GM23338 (cell line): Measurements from ENCODE around the gene ARID1B.

ENCODE experiments used
- CREB1 ChIP-seq: fragments of 250-450 bp; sonication (Bioruptor Pico); IDR thresholded peaks from 2 replicates; pipeline ENCODE4 v1.5.0; 2020; ENCODE audit warnings: low read depth, mild to moderate bottlenecking, moderate library complexity
- CTCF ChIP-seq, 2 experiments: fragments of 200-600 bp in 1 of 2; sonication (generic) in 1 of 2; conservative IDR thresholded peaks; 2 replicates each; pipeline versions ENCODE4 v1.5.1 to v1.6.1; 2016 to 2017; ENCODE audit warnings: antibody characterized with exemption in 2 of 2, low read depth in 2 of 2, mild to moderate bottlenecking in 2 of 2, moderate library complexity in 1 of 2
- EZH2 ChIP-seq: fragments of 200-600 bp; sonication (generic); IDR thresholded peaks from one replicate; pipeline ENCODE4 v1.8.0; 2017; ENCODE audit warnings: antibody characterized with exemption, mild to moderate bottlenecking, low read depth; ENCODE audit not compliant: unreplicated experiment
- EZH2phosphoT487 ChIP-seq: fragments of 200-600 bp; sonication (generic); IDR thresholded peaks from one replicate; pipeline ENCODE4 v1.8.1; 2018; ENCODE audit warnings: antibody characterized with exemption; ENCODE audit not compliant: unreplicated experiment
- JUNB ChIP-seq: IDR thresholded peaks from one replicate; pipeline ENCODE4 v1.6.1; 2016; ENCODE audit warnings: antibody characterized with exemption; ENCODE audit not compliant: unreplicated experiment
- POLR2AphosphoS5 ChIP-seq: IDR thresholded peaks from 2 replicates; pipeline ENCODE4 v1.6.1; 2016; ENCODE audit warnings: antibody characterized with exemption, low read depth
- REST ChIP-seq: IDR thresholded peaks from one replicate; pipeline ENCODE4 v1.6.1; 2018; ENCODE audit warnings: antibody characterized with exemption; ENCODE audit not compliant: unreplicated experiment
- STAT1 ChIP-seq: IDR thresholded peaks from one replicate; pipeline ENCODE4 v1.6.1; 2016; ENCODE audit warnings: antibody characterized with exemption; ENCODE audit not compliant: unreplicated experiment
- ZNF114 ChIP-seq: fragments of 250-450 bp; sonication (Bioruptor Pico); IDR thresholded peaks from 2 replicates; pipeline ENCODE4 v1.5.0; 2020; ENCODE audit warnings: mild to moderate bottlenecking, moderate library complexity
- ZNF331 ChIP-seq: fragments of 250-450 bp; sonication (Bioruptor Pico); IDR thresholded peaks from 2 replicates; pipeline ENCODE4 v1.5.0; 2020; ENCODE audit warnings: low read depth, mild to moderate bottlenecking, moderate library complexity

GRCh38 chr6:156762547-156762946 lies 14.6 kb upstream of the ARID1B start:
- no peak for TF ChIP-seq CTCF (conservative IDR thresholded peaks at IDR 0.05; ENCODE audit: low read depth in 2 of 2)
- no peak for TF ChIP-seq ZNF331 (CRISPR knock-in tag)
- TF ChIP-seq CREB1 (CRISPR knock-in tag), result no peak
- no peak for TF ChIP-seq EZH2phosphoT487
- TF ChIP-seq ZNF114 (CRISPR knock-in tag), result no peak
- no peak for TF ChIP-seq REST
- TF ChIP-seq EZH2, result no peak
- TF ChIP-seq POLR2AphosphoS5, result no peak
- no peak for TF ChIP-seq JUNB
- no peak for TF ChIP-seq STAT1
